Activated CD4-positive, alpha-beta T cell treated with anti-CD3 and anti-CD28 coated beads, Interleukin-2, amount 50 U/mL, for 1 hour (primary cell): Measurements from ENCODE around the gene GNA14.
"Not testable (repeated sequence)": the region's sequence is repeated elsewhere in the genome, so short reads cannot be mapped to it uniquely, and the experiment has no call there.

Experiments
- DNase-seq: peaks from one replicate; pipeline ENCODE4 v3.0.0-alpha.2; 2020

The GNA14 gene

DNA sequence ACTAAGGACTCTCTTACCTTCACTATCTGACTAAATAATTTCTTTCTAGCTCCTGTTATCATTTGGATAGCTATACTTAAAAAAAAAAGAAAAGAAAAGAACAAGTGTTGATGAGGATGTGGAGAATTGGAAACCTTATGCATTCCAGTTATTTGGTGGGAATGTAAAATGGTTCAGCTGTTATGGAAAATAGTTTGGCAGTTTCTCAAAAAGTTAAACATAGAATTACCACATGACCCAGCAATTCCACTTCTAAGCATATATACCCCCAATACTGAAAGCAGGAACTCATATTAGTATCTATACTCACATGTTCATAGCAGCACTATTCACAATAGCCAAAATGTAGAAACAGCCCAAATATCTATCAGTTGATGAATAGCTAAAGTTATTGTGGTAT lies 61.1 kb downstream of the GNA14 start:
- DNase-seq, result no peak

DNA sequence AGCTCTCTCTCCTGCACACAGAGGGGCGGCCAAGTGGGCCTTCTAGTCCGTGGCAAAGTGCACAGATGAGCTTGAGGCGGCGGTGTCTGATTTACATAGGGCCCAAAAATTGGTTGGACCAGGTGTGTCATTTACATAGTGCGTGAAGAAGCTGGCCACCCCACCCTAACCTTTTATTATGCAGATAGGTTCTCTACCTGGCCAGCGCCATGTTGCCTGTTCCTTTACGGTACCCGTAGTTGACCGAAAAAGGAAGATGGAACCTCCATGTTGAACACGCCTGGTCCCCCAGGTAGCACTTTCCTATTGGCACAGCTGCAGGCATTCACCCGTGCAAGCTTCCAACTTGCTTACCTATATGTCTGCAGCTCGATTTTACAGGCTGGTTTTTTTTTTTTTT lies 61.5 kb downstream of the GNA14 start:
- DNase-seq, result no peak

DNA sequence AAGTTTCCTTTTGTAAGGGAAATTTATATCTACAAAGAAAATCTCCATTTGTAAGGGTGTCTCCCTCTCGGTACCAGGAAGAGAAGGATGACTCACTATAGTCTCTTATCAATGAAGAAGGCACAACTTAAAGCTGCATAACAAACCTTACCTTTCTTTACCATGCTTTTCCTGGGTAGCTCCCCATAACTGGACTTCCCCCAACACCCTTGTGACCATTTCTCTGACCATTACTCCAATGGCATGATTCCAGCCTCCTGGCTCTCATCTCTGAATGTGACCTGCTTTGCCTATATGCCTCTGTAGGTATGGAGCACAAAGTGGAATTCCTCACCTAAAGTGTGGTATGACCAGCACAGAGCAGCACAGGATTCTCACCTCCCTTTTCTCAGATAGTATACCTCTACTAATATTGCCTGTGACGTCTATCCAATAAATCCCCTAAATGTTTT lies 62.8 kb downstream of the GNA14 start:
- no peak for DNase-seq

DNA sequence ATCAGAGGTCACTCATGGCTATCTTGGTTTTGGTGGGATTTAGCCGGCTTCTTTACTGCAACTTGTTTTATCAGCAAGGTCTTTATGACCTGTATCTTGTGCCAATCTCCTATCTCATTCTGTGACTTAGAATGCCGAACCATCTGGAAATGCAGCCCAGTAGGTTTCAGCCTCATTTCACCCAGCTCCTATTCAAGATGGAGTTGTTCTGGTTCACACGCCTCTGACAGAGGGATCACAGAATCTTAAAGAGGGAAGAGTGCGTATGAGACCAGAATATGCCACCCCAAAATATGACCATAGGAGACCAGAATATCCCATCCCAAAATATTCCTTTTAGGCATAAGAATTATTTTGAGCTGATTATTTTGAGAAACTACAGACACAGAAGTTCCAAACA lies 63.2 kb downstream of the GNA14 start:
- not testable (repeated sequence) for DNase-seq

DNA sequence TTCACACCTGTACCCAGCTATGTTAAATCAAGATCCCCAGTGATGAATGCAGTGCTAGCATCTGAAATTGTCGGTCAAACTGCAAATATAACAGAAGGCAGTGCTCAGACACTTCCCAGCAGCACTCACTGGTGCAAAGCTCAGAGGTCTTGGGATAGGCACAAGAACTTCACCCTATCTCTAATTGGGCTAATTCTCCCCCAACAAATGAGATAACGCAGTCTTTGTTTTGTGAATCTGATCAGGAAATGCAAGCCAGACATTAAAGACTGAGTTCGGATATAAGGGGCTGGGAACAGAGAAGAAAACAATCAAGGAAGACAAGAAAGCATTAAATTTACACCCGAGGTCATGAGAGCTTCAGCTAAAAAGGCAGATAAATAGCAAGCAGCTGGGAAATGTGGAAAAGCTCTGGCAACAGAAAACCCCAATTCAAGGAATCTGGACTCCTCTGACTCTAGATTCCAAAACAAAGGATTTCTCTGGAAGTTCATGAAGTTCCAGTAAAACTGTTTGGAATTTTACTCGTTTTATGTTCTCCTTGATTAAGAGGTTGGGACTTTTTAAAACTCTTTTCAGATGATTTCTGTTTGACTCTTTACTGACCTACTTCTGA lies 65.1 kb downstream of the GNA14 start:
- DNase-seq, result no peak

DNA sequence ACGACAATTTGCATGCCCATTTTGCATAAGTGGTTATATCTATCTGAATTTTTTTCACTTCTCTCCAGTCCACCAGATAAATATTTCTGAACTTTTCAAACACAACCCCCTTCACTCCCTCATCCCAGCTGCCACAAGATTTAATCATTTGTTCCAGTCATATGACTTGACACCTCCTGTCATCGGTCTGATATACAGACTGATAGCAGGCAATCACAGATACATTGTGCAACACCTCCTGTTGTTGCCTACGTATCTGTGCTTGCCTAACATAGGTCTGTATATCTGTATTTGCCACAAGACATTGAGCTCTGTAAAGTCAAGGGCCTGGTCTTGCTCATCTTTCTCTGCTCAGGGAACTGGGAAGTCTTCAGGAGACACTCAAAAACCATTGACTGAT lies 65.6 kb downstream of the GNA14 start:
- DNase-seq, result no peak

DNA sequence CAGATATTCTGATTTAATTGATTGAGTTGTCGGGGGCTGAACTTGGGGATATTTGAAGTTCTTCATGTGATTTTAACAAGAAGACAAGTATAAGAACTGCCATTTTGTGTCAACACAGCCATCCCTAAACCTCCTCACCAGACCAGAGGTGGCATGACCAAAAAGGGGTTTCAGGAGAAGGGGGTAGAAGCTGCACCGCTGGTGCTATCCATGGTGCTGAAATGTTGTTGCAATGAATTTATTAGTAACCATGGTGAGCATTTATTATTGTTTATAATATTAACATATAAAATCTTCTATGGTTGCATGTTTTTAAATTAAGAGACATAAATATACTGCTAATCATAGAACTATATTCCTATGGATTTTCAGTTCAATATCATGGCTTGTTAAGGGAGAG lies 72.3 kb downstream of the GNA14 start:
- no peak for DNase-seq

DNA sequence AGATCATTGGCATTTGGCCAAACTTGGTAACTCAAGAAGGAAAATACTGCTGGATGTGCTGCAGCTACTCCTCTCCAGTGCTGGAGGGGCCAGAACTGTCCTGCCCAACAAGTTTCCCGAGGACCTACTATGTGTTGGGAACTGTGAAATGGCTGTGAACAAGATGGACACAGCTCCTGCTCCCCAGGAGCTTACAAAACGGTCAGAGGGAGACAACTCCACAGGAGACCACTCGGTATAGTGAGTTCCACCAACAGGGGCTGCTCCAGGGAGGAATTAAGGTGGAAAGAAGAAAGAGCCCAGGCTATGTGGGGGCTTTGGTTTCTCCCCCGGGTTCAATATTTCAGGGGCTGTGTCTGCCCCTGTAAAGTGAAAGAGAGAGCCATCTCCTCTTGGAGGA lies 78.8 kb downstream of the GNA14 start:
- DNase-seq, result no peak

DNA sequence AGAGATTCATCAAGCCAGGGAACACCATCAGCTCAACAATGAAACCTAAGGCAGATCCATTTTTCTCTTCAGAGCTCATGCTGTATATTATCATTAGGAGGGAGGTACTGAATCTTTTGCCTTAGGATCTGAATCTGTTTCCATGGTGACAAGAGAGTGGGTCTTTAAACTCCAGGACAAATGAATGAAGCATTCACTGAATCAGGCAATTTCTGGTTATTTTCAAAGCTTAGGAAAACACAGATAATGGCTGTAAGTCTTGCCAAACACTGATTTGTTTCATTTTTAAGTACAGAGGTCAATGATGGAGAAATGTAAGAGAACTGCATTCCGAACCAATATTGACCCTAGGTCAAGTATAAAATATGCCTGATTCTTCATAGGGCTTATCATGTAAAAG lies 84.9 kb downstream of the GNA14 start:
- DNase-seq, result no peak

DNA sequence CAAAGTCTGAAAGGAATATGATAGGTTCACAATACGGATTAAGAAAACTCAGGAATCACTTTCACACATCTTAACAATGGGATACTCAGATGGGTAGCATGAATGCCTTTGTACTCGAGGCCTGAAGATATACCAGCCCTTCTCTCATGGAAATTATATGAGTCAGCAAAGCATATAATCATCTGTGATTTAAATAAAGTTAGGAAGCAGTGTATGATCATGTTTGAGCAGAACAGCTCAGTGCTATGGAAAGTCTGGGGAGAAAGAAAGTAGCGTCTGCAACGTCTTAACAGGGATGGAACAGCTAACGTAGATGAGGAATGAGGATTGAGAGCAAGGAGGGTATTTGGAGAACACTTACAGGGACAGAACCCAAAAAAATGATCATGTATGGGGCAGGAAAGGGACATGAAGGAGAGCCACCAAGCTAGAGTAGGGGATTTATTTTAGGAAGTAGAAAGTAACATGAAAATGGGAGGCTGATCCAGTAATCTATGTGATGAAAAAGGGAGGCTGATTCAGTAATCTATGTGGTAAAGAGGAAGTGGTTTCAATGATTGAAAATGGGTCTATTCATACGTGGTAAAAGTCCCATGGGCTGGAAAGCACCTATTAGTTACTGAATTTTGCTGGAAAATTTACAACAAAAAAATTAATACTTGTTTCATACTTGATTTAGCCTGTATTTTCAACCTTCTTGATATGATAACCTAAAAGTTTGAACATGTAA lies 85.9 kb downstream of the GNA14 start:
- DNase-seq, result no peak

DNA sequence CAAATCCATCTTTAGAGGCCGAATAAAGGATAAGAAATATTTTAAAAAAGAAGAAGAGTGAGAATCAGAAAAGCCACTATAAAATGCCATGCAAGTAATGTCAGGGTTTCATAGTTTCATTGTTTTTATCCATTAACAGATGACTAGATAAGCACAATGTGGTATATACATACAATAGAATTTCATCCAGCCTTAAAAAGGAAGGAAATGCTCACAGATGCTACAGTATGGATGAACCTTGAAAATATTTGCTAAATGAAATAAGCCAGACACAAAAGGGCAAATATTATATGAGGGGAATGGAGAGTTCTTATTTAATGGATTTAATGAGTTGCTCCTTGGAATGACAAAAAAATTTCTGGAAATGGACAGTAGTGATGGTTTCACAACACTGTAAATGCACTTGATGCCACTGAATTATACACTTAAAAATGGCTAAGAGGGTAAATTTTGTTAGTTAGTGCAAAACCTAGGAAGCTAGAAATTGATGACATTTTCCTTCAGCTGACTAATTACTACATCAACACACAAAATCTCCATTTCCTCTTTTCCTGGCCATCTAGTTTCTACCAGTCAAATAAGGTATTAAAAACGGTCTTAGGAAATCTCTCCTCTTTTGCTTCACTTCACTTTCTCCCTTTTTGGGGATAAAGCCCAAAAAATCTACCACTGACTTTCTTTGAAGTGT lies 86.6 kb downstream of the GNA14 start:
- no peak for DNase-seq

DNA sequence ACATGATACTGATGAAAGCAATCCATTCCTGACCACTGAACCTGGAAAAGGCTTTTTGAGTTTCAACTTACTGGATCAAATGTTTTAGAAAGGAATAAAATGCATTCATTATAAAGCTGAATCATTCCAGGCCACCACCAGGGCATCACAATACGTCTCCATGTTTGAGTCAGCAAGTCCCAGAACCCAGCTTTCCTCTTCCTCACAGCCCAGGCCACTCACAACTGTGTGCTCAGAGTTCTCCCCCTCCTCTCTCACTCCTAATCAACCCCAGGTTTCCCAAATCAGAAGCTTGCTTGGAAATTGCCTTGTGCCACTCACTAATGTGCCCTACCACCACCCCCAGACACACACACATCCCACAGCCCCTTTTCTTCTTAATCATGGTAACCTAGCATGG lies 91.7 kb downstream of the GNA14 start:
- no peak for DNase-seq

DNA sequence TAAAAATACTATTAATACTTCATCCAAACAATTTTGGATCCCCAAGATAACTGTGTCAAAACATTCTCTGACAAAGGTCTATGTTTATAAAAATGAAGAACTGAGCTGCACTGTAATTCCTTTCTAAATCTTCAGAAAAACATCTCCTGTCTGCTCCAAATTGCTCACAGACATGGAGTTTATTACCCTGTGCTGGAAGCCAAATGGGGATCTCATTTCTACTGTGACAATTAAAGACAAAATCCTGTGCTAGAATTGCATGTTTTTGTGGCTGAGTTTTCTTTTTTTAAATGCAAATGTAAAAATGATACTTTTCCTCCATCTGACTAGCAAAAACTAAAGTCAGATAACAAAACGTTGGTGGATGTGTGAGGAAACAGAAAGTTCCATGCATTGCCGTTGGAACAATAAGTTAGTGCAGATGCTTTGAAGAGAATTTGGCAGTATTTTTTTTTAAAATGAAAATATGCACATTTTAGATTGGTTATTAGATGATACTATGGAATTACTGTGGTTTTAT lies 93.5 kb downstream of the GNA14 start:
- no peak for DNase-seq

DNA sequence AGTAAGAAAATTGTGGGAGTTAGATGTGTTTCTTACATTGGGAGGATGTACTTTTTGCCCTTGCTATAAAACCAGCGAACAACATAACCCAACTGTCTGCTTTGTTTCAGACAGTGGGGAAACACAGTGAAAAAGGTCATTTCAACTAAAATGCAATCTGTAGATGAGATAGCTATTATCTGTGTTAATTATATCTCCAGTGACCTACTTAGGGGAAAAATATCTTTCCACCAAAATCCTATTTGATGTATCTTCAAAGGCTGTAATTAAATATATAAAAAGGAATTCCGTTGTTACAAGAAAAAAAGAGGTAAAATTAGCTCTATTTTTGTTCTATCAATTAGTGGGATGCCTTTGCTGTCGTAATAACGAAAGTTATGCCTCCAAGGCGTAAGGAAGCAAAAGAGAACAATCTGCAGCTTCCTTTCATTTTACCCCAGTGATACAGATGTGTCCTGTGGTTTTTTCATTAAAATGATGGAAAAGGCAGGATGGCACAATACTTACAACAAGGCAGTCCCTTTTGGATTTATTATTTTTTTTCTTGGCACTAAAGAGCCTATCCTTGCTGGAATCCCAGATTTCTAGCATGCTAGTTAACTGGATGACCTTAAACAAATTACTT lies 100.9 kb downstream of the GNA14 start:
- DNase-seq, result no peak

DNA sequence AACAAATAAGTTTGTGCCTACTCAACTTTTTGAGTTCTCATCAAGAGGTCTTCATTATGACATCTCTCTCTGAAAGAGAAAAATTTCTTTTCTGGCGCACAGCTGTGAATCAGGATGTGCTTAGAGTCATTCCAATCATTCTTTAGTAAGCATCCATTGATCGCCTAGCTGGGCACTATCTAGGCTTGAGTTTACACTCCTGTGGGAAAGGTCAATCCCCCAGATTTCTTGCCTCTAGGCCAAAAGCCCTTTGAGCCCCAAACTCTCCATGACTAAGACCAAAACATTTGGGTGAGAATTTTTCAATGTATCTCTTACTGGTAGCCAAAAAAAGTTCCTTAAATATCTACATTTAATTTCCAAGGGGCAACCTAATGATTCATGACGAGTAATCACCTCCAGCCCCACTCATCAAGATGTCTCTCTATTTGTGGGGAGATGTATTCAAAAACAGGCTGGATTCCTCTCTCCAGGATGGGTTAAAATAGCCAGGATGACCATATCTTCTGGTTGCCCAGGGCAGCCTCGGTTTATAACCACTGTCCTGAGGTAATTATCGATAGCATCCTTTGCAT lies 101.7 kb downstream of the GNA14 start:
- DNase-seq, result no peak

DNA sequence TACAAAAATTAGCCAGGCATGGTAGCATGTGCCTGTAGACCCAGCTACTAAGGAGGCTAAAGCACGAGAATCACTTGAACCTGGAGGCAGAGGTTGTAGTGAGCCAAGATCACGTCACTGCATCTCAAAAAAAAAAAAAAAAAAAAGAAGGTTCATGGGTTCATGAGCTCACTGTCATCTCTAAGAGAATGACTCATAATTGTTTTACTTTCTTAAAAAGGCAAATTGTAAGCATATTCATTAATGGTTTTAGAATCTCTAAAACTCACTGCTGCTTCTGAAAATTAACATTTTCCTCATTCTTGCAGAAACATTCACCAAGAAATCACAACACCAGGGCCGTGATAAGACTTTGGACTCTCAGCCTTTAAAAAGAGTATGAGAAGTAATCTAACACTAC lies 103.6 kb downstream of the GNA14 start:
- no peak for DNase-seq

DNA sequence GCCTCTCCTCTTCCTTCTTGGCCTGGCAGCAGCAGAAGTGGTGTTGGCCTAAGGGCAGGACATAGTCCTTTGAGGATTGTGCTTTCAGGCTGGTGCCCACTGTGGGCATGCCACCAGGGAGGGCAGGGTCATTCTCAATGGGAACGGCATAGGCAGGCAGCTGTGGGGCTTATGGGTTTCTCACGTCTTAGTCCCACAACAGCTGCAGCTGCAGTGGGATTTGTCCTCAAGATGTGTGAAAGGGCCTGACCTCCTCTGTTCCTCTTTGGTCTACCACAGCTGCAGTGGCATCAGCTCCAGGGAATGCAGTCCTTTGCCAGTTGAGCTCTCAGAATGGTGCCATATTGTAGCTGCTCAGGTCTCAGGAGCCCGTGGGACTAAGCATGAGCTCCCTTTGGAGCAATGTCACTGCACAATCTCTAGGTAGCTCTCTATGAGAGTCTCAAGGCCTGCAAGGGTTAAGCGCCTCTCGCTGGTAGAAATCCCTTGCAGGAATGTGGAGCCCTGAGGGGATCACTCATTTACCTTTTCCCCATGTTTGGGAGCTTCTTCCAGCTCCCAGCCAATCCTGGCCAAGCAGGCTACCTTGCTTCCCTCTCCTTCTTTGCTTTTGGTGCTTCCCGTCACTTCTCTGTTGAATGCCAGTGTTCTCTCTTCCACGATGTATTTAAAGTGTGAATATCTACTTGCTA lies 104.8 kb downstream of the GNA14 start:
- no peak for DNase-seq

DNA sequence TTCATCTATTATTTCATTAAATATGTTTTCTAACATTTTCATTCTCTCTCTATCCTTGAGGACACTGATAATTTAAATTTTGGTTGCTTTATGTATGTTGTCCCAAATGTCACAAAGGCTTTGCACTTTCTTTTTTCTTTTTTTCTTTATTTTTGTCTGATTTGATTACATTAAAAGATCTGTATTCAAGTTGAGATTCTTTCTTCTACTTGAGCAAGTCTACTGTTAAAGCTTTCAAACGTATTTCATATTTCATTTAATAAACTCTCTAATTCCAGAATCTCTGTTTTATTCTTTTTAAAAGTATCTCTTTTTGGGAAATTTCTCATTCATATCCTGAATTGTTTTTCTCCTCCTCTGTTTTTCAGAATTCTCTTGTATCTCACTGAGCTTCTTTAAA lies 106.5 kb downstream of the GNA14 start:
- DNase-seq, result no peak

DNA sequence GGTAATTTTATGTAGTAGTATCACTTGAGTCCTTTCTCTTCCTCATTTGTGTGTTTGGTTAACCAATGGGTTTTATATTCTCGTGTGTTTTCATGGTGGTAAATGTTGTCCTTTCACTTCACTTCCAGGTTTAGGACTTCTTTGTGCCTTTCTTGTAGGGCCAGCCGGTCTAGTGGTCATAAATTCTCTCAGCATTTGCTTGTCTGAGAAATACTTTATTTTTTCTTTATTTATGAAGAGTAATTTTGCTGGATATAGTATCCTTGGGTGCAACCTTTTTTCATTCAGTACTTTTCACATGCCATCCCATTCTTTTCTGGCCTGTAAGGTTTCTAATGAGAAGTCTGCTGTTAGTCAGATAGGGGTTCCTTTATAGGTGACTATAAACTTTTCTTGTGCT lies 107.1 kb downstream of the GNA14 start:
- DNase-seq, result no peak

DNA sequence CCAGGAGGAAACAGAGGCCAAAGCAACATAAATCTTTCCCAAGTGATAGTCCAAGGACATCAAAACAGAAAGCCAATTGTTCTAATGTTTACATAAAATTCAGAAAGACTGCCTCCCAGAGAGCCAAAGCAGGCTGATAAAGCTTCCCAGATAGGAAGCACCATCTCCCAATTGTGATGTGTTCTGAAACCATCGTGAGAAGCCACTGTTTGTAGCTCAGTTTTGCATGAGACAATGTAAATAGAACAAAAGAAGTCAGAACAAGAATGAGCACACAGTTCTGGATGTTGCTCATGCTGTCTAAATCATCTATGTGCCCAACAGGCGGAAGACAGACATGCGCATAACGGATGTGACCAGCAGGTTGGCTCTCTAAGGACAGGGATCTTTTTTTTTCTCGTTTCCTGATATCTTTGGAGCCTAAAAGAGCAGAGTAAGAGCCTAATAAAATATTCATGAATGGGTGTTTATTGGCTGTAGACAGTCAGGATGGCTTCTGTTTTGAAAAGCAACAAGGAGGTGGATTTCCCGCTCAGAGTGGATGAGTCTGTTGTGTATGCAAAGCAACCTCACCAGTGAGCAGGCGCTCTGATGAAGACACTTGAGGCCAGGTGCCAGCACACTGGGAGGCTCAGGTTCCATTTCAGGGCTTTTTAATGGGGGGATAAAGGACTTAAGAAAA lies 113.6 kb downstream of the GNA14 start:
- DNase-seq, result no peak

DNA sequence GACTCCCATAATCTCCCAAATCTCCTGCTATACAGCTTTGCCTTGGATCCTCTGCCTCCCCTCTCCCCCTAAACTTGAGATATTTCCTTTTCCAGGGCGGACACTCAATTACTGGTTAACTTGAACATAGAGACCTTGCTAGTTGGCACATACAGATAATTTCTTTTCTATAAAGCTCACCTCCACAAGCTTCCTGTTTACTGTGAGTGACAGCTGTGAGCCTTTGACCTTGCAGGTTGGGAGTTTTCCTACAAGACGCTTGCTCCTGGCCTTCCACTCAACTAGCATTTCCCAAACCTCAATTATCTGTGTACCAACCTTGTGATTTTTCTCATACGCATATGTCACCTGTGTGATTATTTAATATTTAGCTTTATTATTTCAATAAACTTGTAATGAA lies 114.5 kb downstream of the GNA14 start:
- DNase-seq, result no peak

DNA sequence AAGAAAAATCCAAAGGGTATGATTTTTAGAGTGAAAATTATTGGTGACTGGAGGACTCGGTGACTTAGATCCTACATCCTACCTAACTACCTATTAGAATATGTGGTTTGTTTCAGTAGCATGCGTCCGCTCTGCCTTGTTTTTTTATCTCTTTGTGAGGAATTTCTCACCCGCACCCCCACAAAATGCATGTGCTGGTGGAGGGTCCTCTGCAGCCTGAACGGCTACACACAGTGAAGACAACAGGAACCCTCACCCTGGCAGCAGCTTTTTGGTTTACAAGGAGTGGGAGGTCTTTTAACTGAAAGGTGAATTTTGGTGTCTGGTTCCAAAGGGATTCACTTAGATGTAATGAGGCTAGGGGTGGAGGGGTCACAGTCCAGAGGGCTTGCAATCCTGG lies 115.5 kb downstream of the GNA14 start:
- no peak for DNase-seq
